ENCODE results near the gene HORMAD2. TPM values are rescaled to one million over a fixed set of nuclear protein-coding genes. Genes with fewer than 3 reads are reported as not detected.
A peak's percentile ranks its signal among the peaks of the same experiment; 100 is the strongest.

Gene HORMAD2
- total RNA-seq, 5 donors from 2014 or later (not counting 1 experiment from before 2014, with no cell fraction given): not detected

GRCh38 chr22:30169002-30169401, 88.7 kb downstream of the HORMAD2 start:
- Mint-ChIP-seq H3K9me3 (no peaks in the 10 kb centered on the region), H3K27ac (no peak overlapping the region), H3K27me3 (no peaks in the 10 kb centered on the region), H3K36me3 (no peaks in the 10 kb centered on the region), H3K4me3 (no peak overlapping the region), H3K4me1 (peaks cover 0 to 5% (median 1%) of the 10 kb centered on the region in 3 donors)
- no CpG with 5 or more reads among the region's 1 CpG for WGBS (ENCODE audit: insufficient coverage)
- peaks cover 8 to 17% of the 10 kb centered on the region in 2 experiments for H3K4me1 ChIP-seq (ENCODE audit: control insufficient read depth in 1 of 2, extremely low read depth in 1 of 2, insufficient read depth in 2 of 2, low read length in 2 of 2)
- CTCF ChIA-PET: interaction anchor here (0.6 to 1.0 kb wide), 3 partner anchors 9 to 1446 kb away, joined by 3 to 4 read pairs (median 4); partner anchors contain the start of gene RNF215 (in 1 of the 2)
- H3K4me3 ChIP-seq (ENCODE audit: control insufficient read depth in 1 of 2, extremely low read depth in 1 of 2, low read length in 1 of 2): no peak overlapping the region
- no peak overlapping the region for H3K27ac ChIP-seq (ENCODE audit: low read length)
- H3K9me3 ChIP-seq: no peaks in the 10 kb centered on the region
- no peaks in the 10 kb centered on the region for H3K36me3 ChIP-seq (ENCODE audit: control insufficient read depth in 2 of 2, extremely low read depth in 1 of 2, insufficient read depth in 1 of 2, low read length in 1 of 2)
- peak in 13 of 35 experiments; percentile 5 to 44 (median 19) for DNase-seq
- no peaks in the 10 kb centered on the region for H3K27me3 ChIP-seq (replicated peaks in 1 of 2; ENCODE audit: control insufficient read depth in 2 of 2, extremely low read depth in 1 of 2, insufficient read depth in 2 of 2, low read length in 1 of 2)
- POLR2A ChIA-PET: no interaction called here
- ATAC-seq (replicated peaks in 1 of 4): peak; percentile 71 to 98 (median 76)

GRCh38 chr22:30170129-30170528, 89.9 kb downstream of the HORMAD2 start:
- peak in 1 of 35 experiments; percentile 16 for DNase-seq
- H3K27ac Mint-ChIP-seq: no peak overlapping the region
- Histone ChIP-seq H3K27ac (ENCODE audit: low read length) (no peak overlapping the region), H3K4me3 (ENCODE audit: control insufficient read depth in 1 of 2, extremely low read depth in 1 of 2, low read length in 1 of 2) (no peak overlapping the region), H3K4me1 (ENCODE audit: control insufficient read depth in 1 of 2, extremely low read depth in 1 of 2, insufficient read depth in 2 of 2, low read length in 2 of 2) (peaks cover 8 to 17% of the 10 kb centered on the region in 2 experiments), H3K36me3 (ENCODE audit: control insufficient read depth in 2 of 2, extremely low read depth in 1 of 2, insufficient read depth in 1 of 2, low read length in 1 of 2) (no peaks in the 10 kb centered on the region), H3K9me3 (no peaks in the 10 kb centered on the region), H3K27me3 (replicated peaks in 1 of 2; ENCODE audit: control insufficient read depth in 2 of 2, extremely low read depth in 1 of 2, insufficient read depth in 2 of 2, low read length in 1 of 2) (no peaks in the 10 kb centered on the region)
- H3K4me1 Mint-ChIP-seq: peaks cover 0 to 5% (median 1%) of the 10 kb centered on the region in 3 donors
- ChIA-PET CTCF (no interaction called here), POLR2A (no interaction called here)
- no peak overlapping the region for H3K4me3 Mint-ChIP-seq
- H3K36me3 Mint-ChIP-seq: no peaks in the 10 kb centered on the region
- no peaks in the 10 kb centered on the region for H3K27me3 Mint-ChIP-seq
- no peaks in the 10 kb centered on the region for H3K9me3 Mint-ChIP-seq
- 20% methylated on average over 1 of the region's 2 CpGs for WGBS (ENCODE audit: insufficient coverage)
- peak in 3 of 4 experiments; percentile 32 to 70 (median 34) for ATAC-seq (replicated peaks in 1 of 4)

GRCh38 chr22:30171008-30171407, 90.7 kb downstream of the HORMAD2 start:
- peaks cover 5 to 10% (median 8%) of the 10 kb centered on the region in 3 donors for H3K4me1 Mint-ChIP-seq
- WGBS (ENCODE audit: insufficient coverage): 80% methylated on average over 3 of the region's 3 CpGs
- ATAC-seq (replicated peaks in 1 of 4): no peak
- no peak for DNase-seq
- Histone ChIP-seq H3K27ac (ENCODE audit: low read length) (no peak overlapping the region), H3K4me3 (ENCODE audit: control insufficient read depth in 1 of 2, extremely low read depth in 1 of 2, low read length in 1 of 2) (no peak overlapping the region), H3K36me3 (ENCODE audit: control insufficient read depth in 2 of 2, extremely low read depth in 1 of 2, insufficient read depth in 1 of 2, low read length in 1 of 2) (no peaks in the 10 kb centered on the region), H3K27me3 (replicated peaks in 1 of 2; ENCODE audit: control insufficient read depth in 2 of 2, extremely low read depth in 1 of 2, insufficient read depth in 2 of 2, low read length in 1 of 2) (no peaks in the 10 kb centered on the region), H3K9me3 (no peaks in the 10 kb centered on the region), H3K4me1 (ENCODE audit: control insufficient read depth in 1 of 2, extremely low read depth in 1 of 2, insufficient read depth in 2 of 2, low read length in 2 of 2) (peaks cover 8 to 17% of the 10 kb centered on the region in 2 experiments)
- CTCF ChIA-PET: no interaction called here
- POLR2A ChIA-PET: no interaction called here
- H3K27me3 Mint-ChIP-seq: no peaks in the 10 kb centered on the region
- H3K9me3 Mint-ChIP-seq: no peaks in the 10 kb centered on the region
- H3K27ac Mint-ChIP-seq: no peak overlapping the region
- H3K4me3 Mint-ChIP-seq: no peak overlapping the region
- no peaks in the 10 kb centered on the region for H3K36me3 Mint-ChIP-seq

GRCh38 chr22:30175690-30176288, 95.5 kb downstream of the HORMAD2 start:
- ChIA-PET CTCF (no interaction called here), POLR2A (no interaction called here)
- H3K4me1 ChIP-seq (ENCODE audit: control insufficient read depth in 1 of 2, extremely low read depth in 1 of 2, insufficient read depth in 2 of 2, low read length in 2 of 2): peaks cover 10 to 12% of the 10 kb centered on the region in 2 experiments
- H3K27ac ChIP-seq (ENCODE audit: low read length): no peak overlapping the region
- H3K27ac Mint-ChIP-seq: no peak overlapping the region
- H3K4me3 Mint-ChIP-seq: no peak overlapping the region
- H3K4me3 ChIP-seq (ENCODE audit: control insufficient read depth in 1 of 2, extremely low read depth in 1 of 2, low read length in 1 of 2): no peak overlapping the region
- H3K36me3 ChIP-seq (ENCODE audit: control insufficient read depth in 2 of 2, extremely low read depth in 1 of 2, insufficient read depth in 1 of 2, low read length in 1 of 2): no peaks in the 10 kb centered on the region
- no peak for ATAC-seq (replicated peaks in 1 of 4)
- no CpG with 5 or more reads among the region's 1 CpG for WGBS (ENCODE audit: insufficient coverage)
- no peak for DNase-seq
- peaks cover 24 to 33% (median 28%) of the 10 kb centered on the region in 3 donors for H3K4me1 Mint-ChIP-seq
- no peaks in the 10 kb centered on the region for H3K36me3 Mint-ChIP-seq
- H3K27me3 Mint-ChIP-seq: no peaks in the 10 kb centered on the region
- H3K9me3 Mint-ChIP-seq: no peaks in the 10 kb centered on the region
- no peaks in the 10 kb centered on the region for H3K27me3 ChIP-seq (replicated peaks in 1 of 2; ENCODE audit: control insufficient read depth in 2 of 2, extremely low read depth in 1 of 2, insufficient read depth in 2 of 2, low read length in 1 of 2)
- no peaks in the 10 kb centered on the region for H3K9me3 ChIP-seq

GRCh38 chr22:30176431-30176830, 96.2 kb downstream of the HORMAD2 start:
- Mint-ChIP-seq H3K27me3 (no peaks in the 10 kb centered on the region), H3K27ac (no peak overlapping the region), H3K36me3 (no peaks in the 10 kb centered on the region), H3K4me3 (no peak overlapping the region), H3K9me3 (no peaks in the 10 kb centered on the region), H3K4me1 (peaks cover 25 to 36% (median 28%) of the 10 kb centered on the region in 3 donors)
- peaks cover 10 to 12% of the 10 kb centered on the region in 2 experiments for H3K4me1 ChIP-seq (ENCODE audit: control insufficient read depth in 1 of 2, extremely low read depth in 1 of 2, insufficient read depth in 2 of 2, low read length in 2 of 2)
- no peak overlapping the region for H3K27ac ChIP-seq (ENCODE audit: low read length)
- H3K9me3 ChIP-seq: no peaks in the 10 kb centered on the region
- no peak for DNase-seq
- H3K4me3 ChIP-seq (ENCODE audit: control insufficient read depth in 1 of 2, extremely low read depth in 1 of 2, low read length in 1 of 2): no peak overlapping the region
- ATAC-seq (replicated peaks in 1 of 4): no peak
- POLR2A ChIA-PET: interaction anchor here in 1 of 2 donors (0.6 kb wide), 1 partner anchor 585 kb away, joined by 5 read pairs; no protein-coding TSS in a partner anchor
- 100% methylated on average over 1 of the region's 3 CpGs for WGBS (ENCODE audit: insufficient coverage)
- H3K27me3 ChIP-seq (replicated peaks in 1 of 2; ENCODE audit: control insufficient read depth in 2 of 2, extremely low read depth in 1 of 2, insufficient read depth in 2 of 2, low read length in 1 of 2): no peaks in the 10 kb centered on the region
- no peaks in the 10 kb centered on the region for H3K36me3 ChIP-seq (ENCODE audit: control insufficient read depth in 2 of 2, extremely low read depth in 1 of 2, insufficient read depth in 1 of 2, low read length in 1 of 2)
- CTCF ChIA-PET: interaction anchor here in 1 of 2 donors (0.6 kb wide), 1 partner anchor 90 kb away, joined by 3 read pairs; the partner anchor contains the start of gene OSM

GRCh38 chr22:30178181-30179126, 98.2 kb downstream of the HORMAD2 start:
- H3K27me3 ChIP-seq (replicated peaks in 1 of 2; ENCODE audit: control insufficient read depth in 2 of 2, extremely low read depth in 1 of 2, insufficient read depth in 2 of 2, low read length in 1 of 2): no peaks in the 10 kb centered on the region
- no peaks in the 10 kb centered on the region for H3K36me3 Mint-ChIP-seq
- H3K9me3 ChIP-seq: no peaks in the 10 kb centered on the region
- H3K4me3 Mint-ChIP-seq: peak overlapping the region in 1 of 3 donors; percentile 19
- POLR2A ChIA-PET: interaction anchor here in 1 of 2 donors (0.6 kb wide), 1 partner anchor 17 kb away, joined by 6 read pairs; no protein-coding TSS in a partner anchor
- H3K27ac ChIP-seq (ENCODE audit: low read length): no peak overlapping the region
- H3K4me3 ChIP-seq (ENCODE audit: control insufficient read depth in 1 of 2, extremely low read depth in 1 of 2, low read length in 1 of 2): no peak overlapping the region
- H3K36me3 ChIP-seq (ENCODE audit: control insufficient read depth in 2 of 2, extremely low read depth in 1 of 2, insufficient read depth in 1 of 2, low read length in 1 of 2): no peaks in the 10 kb centered on the region
- H3K9me3 Mint-ChIP-seq: no peaks in the 10 kb centered on the region
- H3K27me3 Mint-ChIP-seq: no peaks in the 10 kb centered on the region
- DNase-seq (peak in 20 of 35 experiments; percentile 4 to 54 (median 18)), ATAC-seq (replicated peaks in 1 of 4) (peak; percentile 64 to 97 (median 78))
- CTCF ChIA-PET: interaction anchor here (0.5 to 1.2 kb wide), 6 partner anchors 10 to 789 kb away, joined by 3 to 8 read pairs (median 4); no protein-coding TSS in a partner anchor
- H3K4me1 Mint-ChIP-seq: peaks cover 28 to 48% (median 31%) of the 10 kb centered on the region in 3 donors
- no CpG with 5 or more reads among the region's 3 CpGs for WGBS (ENCODE audit: insufficient coverage)
- peaks cover 10 to 12% of the 10 kb centered on the region in 2 experiments for H3K4me1 ChIP-seq (ENCODE audit: control insufficient read depth in 1 of 2, extremely low read depth in 1 of 2, insufficient read depth in 2 of 2, low read length in 2 of 2)
- peak overlapping the region; percentile 71 to 86 for H3K27ac Mint-ChIP-seq

Measured in T-cell (primary cell).